Testis (tissue), 3 donors: ENCODE data around the gene ACBD5. TPM values are rescaled to one million over a fixed set of nuclear protein-coding genes. Genes with fewer than 3 reads are reported as not detected.

Experiments used
- DNase-seq: peaks from one replicate; pipeline ENCODE4 v3.0.0-alpha.2; 2019
- H3K27ac ChIP-seq, 2 donors: fragments of 200-600 bp; sonication (generic); one replicate each; pipeline ENCODE4 v1.5.1; 2019
- H3K27me3 ChIP-seq: fragments of 200-600 bp; sonication (generic); one replicate; pipeline ENCODE4 v1.5.1; 2019
- H3K36me3 ChIP-seq: fragments of 200-600 bp; sonication (generic); one replicate; pipeline ENCODE4 v1.5.1; 2017; ENCODE audit warnings: low read depth; ENCODE audit errors: missing control alignments
- H3K4me1 ChIP-seq: fragments of 200-600 bp; sonication (generic); one replicate; pipeline ENCODE4 v1.5.1; 2019
- H3K4me3 ChIP-seq, 2 donors: fragments of 200-600 bp; sonication (generic); one replicate each; pipeline ENCODE4 v1.5.1; 2017 to 2019
- H3K9me3 ChIP-seq: fragments of 200-600 bp; sonication (generic); one replicate; pipeline ENCODE4 v1.5.1; 2017
- CTCF ChIP-seq, 3 experiments: fragments of 450-650 bp in 2 of 3; fragments of 200-600 bp in 1 of 3; sonication (generic) in 1 of 3; IDR thresholded peaks; one replicate each; pipeline ENCODE4 v1.5.1; 2016 to 2019; ENCODE audit warnings: antibody characterized with exemption in 3 of 3, mild to moderate bottlenecking in 2 of 3, moderate library complexity in 1 of 3
- POLR2A ChIP-seq: fragments of 450-650 bp; IDR thresholded peaks from one replicate; pipeline ENCODE4 v1.6.1; 2017; ENCODE audit warnings: antibody characterized with exemption, mild to moderate bottlenecking, moderate library complexity
- WGBS, 2 donors: methylation state at CpG; one replicate each; pipeline ENCODE4 v1.1.5; 2018; 5-methylcytosine and 5-hydroxymethylcytosine counted together
- intact Hi-C: fragments of 100-400 bp; cut with DNase I; formaldehyde crosslinking; loops from one replicate; pipeline ENCODE4 v1.15.1; 2023; ENCODE audit warnings: low total_unique reads
- polyA plus RNA-seq: library from polyadenylated mRNA; stranded (reverse); fragments of 350-450 nt; fragmentation: Illumina TruSeq; extraction: RNeasy Lipid Tissue Mini Kit (QIAGEN cat#74804); gene quantifications from one replicate; pipeline ENCODE4 v1.2.3, GENCODE V29; 2014; ENCODE audit warnings: low read depth, low replicate concordance; ENCODE audit not compliant: insufficient read depth
- total RNA-seq, 2 donors: library from RNA; depleted of rRNA; stranded (reverse); fragments of >200 nt; gene quantifications; one replicate each; pipeline ENCODE4 v1.2.3, GENCODE V29; 2016

The ACBD5 gene
- total and polyA plus RNA-seq, 3 donors from 2014 or later, result 33.8 to 36.4 (median 33.9) TPM

- intact Hi-C loops, result no loop called here
- peak in 1 of 3 experiments; percentile 78 for TF ChIP-seq CTCF (IDR thresholded peaks at IDR 0.05)
- no peak for TF ChIP-seq POLR2A
- H3K27me3 ChIP-seq, result no peaks in the 10 kb centered on the region
- peak overlapping the region; percentile 82 to 87 for H3K27ac ChIP-seq
- no peaks in the 10 kb centered on the region for H3K4me1 ChIP-seq
- peak; percentile 78 for DNase-seq
- no peaks in the 10 kb centered on the region for H3K36me3 ChIP-seq
- 11 to 13% methylated on average over 48 to 61 of the region's 63 CpGs for WGBS, 2 donors
- peak overlapping the region; percentile 62 to 68 for H3K4me3 ChIP-seq
- H3K9me3 ChIP-seq, result no peaks in the 10 kb centered on the region
These were observed 11.8 kb upstream of the ACBD5 start for GRCh38 chr10:27252267-27253000.

- Histone ChIP-seq H3K4me3 (peak overlapping the region in 1 of 2 donors; percentile 68), H3K27me3 (no peaks in the 10 kb centered on the region), H3K36me3 (no peaks in the 10 kb centered on the region), H3K4me1 (no peaks in the 10 kb centered on the region), H3K9me3 (no peaks in the 10 kb centered on the region), H3K27ac (no peak overlapping the region)
- no peak for DNase-seq
- intact Hi-C loops, result no loop called here
- WGBS, 2 donors, result 78 to 80% methylated on average over 12 to 14 of the region's 14 CpGs
- TF ChIP-seq CTCF (IDR thresholded peaks at IDR 0.05), result no peak
- TF ChIP-seq POLR2A, result no peak
These were observed 11.0 kb upstream of the ACBD5 start for GRCh38 chr10:27251554-27251953.

- no peaks in the 10 kb centered on the region for H3K4me1 ChIP-seq
- intact Hi-C loops, result no loop called here
- H3K27me3 ChIP-seq, result no peaks in the 10 kb centered on the region
- H3K9me3 ChIP-seq, result no peaks in the 10 kb centered on the region
- no peak overlapping the region for H3K4me3 ChIP-seq
- no peak overlapping the region for H3K27ac ChIP-seq
- no peak for DNase-seq
- no peaks in the 10 kb centered on the region for H3K36me3 ChIP-seq
- 74 to 89% methylated on average over 4 of the region's 4 CpGs for WGBS, 2 donors
- no peak for TF ChIP-seq POLR2A
These were observed 7.6 kb upstream of the ACBD5 start for GRCh38 chr10:27248215-27248614.

GRCh38 chr10:27247441-27247840 is 6.8 kb upstream of the ACBD5 start:
- Histone ChIP-seq H3K27me3 (no peaks in the 10 kb centered on the region), H3K27ac (no peak overlapping the region), H3K36me3 (no peaks in the 10 kb centered on the region), H3K4me3 (no peak overlapping the region), H3K9me3 (no peaks in the 10 kb centered on the region), H3K4me1 (no peaks in the 10 kb centered on the region)
- no peak for DNase-seq
- 89 to 98% methylated on average over 3 of the region's 3 CpGs for WGBS, 2 donors
- no peak for TF ChIP-seq CTCF (IDR thresholded peaks at IDR 0.05)
- TF ChIP-seq POLR2A, result no peak
- intact Hi-C loops, result no loop called here

- DNase-seq, result no peak
- Histone ChIP-seq H3K27ac (no peak overlapping the region), H3K27me3 (no peaks in the 10 kb centered on the region), H3K9me3 (no peaks in the 10 kb centered on the region), H3K4me1 (no peaks in the 10 kb centered on the region), H3K36me3 (no peaks in the 10 kb centered on the region), H3K4me3 (no peak overlapping the region)
- WGBS, 2 donors, result 77 to 81% methylated on average over 5 of the region's 5 CpGs
- no peak for TF ChIP-seq CTCF (IDR thresholded peaks at IDR 0.05)
- TF ChIP-seq POLR2A, result no peak
- intact Hi-C loops, result no loop called here
These were observed 6.4 kb upstream of the ACBD5 start for GRCh38 chr10:27247006-27247405.
